Lower lobe of right lung (tissue), 2 donors: ENCODE measurements around the gene L1CAM. TPM values are rescaled to one million over a fixed set of nuclear protein-coding genes. Genes with fewer than 3 reads are reported as not detected.

Source experiments
- ATAC-seq, 2 donors: fragments of 200-7000 bp; cut with Tn5 transposase; one replicate each; pipeline ENCODE4 v1.9.1; 2020 to 2022; ENCODE audit warnings: mild to moderate bottlenecking in 2 of 2, moderate library complexity in 2 of 2
- DNase-seq: peaks from one replicate; pipeline ENCODE4 v3.0.0-alpha.2; 2020
- H3K27ac ChIP-seq: fragments of 200-600 bp; one replicate; pipeline ENCODE4 v1.8.0; 2022
- H3K27me3 ChIP-seq: fragments of 200-600 bp; one replicate; pipeline ENCODE4 v1.8.0; 2022; ENCODE audit warnings: low read depth
- H3K36me3 ChIP-seq: fragments of 200-600 bp; one replicate; pipeline ENCODE4 v1.8.0; 2022; ENCODE audit warnings: mild to moderate bottlenecking
- H3K4me1 ChIP-seq: fragments of 200-600 bp; one replicate; pipeline ENCODE4 v1.8.0; 2022
- H3K4me3 ChIP-seq: fragments of 200-600 bp; one replicate; pipeline ENCODE4 v1.8.0; 2022; ENCODE audit warnings: mild to moderate bottlenecking
- H3K9me3 ChIP-seq: fragments of 200-600 bp; one replicate; pipeline ENCODE4 v1.8.0; 2022
- CTCF ChIP-seq: fragments of 200-600 bp; IDR thresholded peaks from one replicate; pipeline ENCODE4 v1.8.0; 2022; ENCODE audit warnings: antibody characterized with exemption, mild to moderate bottlenecking
- intact Hi-C: fragments of 100-400 bp; cut with DNase I; formaldehyde crosslinking; loops from one replicate; pipeline ENCODE4 v1.11.0; 2022
- total RNA-seq: library from RNA; stranded (reverse); fragmentation: NEBNext Ultra II Directional; extraction: Animal tissue kit (Norgen Biotek cat#: 25700); gene quantifications from one replicate; pipeline ENCODE4 v1.2.1, GENCODE V29; 2021
- donor health status: DM: no; HTN: yes; CAD: no; lungs with severe emphysema.

Gene L1CAM
- total RNA-seq, 1 donor from 2014 or later = 1.6 TPM

DNA sequence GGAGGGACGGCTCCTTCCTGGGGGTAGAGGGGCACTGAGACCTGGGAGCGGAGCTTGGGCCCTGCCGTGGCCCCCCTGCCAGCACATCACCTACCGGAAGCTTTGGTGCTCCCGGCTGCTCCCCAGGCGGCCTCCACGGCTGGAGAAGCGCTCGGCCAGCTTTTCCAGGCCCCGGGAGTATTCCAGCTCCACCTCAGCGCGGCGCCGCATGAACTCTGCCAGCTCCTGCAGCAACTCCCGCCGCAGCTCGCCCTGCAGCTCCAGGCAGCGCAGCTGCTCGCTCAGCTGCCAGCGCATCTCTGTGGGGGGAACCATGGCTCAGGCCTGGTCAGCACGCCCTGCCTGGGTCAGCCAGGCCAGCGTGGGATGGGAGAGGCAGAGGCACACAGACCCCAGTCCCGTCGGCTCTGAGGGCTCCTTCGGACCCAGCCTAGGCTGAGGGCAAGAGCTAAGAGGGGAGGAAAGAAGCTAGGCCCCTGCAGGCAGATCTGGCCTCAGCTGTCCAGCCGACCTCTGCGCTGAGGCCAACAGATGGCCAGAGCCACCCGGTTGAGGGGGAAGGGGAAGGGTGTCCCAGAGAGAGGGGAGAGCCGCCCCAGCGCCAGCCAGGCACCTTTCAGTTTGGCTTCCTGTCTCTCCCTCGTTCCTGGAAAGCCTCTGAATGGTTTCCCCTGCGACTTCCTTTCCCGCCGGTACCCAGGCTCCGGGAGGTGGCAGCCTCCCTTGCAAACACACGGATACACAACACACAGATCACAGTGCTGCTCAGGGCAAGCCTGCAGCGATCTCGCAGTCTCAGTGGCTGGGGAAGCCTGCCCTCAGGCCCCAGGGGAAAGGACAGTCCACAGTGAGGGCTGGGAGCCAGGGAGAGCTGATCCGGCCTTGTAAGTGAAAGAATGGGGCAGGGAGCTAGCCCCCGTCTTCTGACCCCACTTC lies 35.8 kb upstream of the L1CAM start:
- H3K4me1 ChIP-seq = peaks cover 35% of the 10 kb centered on the region
- peak overlapping the region; percentile 27 for H3K4me3 ChIP-seq
- ATAC-seq = no peak

DNA sequence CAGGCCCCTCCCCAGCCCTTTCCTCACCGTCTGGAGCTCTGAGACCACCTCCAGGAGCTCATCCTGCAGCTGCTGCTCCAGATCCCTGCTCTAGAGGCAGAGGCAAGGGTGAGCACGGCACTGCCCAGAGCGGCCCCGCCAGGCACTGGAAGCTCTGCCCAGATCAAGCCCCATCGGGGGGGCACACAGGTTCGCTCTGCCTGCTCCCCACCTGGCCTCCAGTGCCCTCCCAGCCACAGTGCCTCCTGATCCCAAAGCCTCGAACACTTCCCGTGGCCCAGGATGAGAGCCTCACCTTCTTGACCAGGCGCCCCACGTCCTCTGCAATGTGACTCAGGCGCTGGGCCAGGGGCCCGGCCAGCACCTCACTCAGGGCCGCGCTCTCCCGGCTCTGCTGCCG lies 35.1 kb upstream of the L1CAM start:
- peaks cover 32% of the 10 kb centered on the region for H3K4me1 ChIP-seq
- peak; percentile 13 for DNase-seq
- intact Hi-C loops = no loop called here
- no peaks in the 10 kb centered on the region for H3K9me3 ChIP-seq
- ATAC-seq = no peak
- H3K36me3 ChIP-seq = peaks cover 6% of the 10 kb centered on the region
- H3K27ac ChIP-seq = peak overlapping the region; percentile 31
- no peaks in the 10 kb centered on the region for H3K27me3 ChIP-seq
- peak overlapping the region; percentile 27 for H3K4me3 ChIP-seq
- TF ChIP-seq CTCF = no peak

More for the DNA sequence above, 35.8 kb upstream of the L1CAM start:
- Histone ChIP-seq H3K27me3 (no peaks in the 10 kb centered on the region), H3K9me3 (no peaks in the 10 kb centered on the region), H3K36me3 (peaks cover 6% of the 10 kb centered on the region), H3K27ac (peak overlapping the region; percentile 31)
- DNase-seq = peak; percentile 30
- TF ChIP-seq CTCF = no peak
- intact Hi-C loops = no loop called here

DNA sequence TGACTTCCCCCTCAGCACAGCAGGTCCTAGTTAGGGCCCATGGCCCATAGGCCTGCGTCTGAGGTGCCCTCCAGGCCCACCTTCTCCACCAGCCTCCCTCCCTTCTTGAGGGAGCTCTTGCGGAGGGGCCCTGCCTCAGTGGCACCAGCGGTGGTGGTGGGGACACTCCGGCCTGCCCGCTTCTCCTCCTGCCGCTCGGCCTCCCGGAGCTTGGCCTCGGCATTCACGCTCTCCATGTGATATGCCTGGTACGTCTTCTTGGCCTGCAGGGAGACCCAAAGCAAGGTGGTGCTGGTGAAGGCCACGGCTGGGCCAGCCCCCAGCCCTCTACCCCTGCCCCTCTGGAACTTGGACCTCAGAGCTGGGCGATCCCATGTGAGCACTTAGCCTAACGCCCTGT lies 34.6 kb upstream of the L1CAM start:
- intact Hi-C loops = no loop called here

GRCh38 chrX:153919281-153919680 lies 33.3 kb upstream of the L1CAM start:
- no peak for ATAC-seq
- peaks cover 32% of the 10 kb centered on the region for H3K4me1 ChIP-seq
- DNase-seq = peak; percentile 7
- H3K36me3 ChIP-seq = peaks cover 6% of the 10 kb centered on the region
- H3K27ac ChIP-seq = no peak overlapping the region
- intact Hi-C loops = no loop called here
- no peak overlapping the region for H3K4me3 ChIP-seq
- no peaks in the 10 kb centered on the region for H3K9me3 ChIP-seq
- no peak for TF ChIP-seq CTCF
- no peaks in the 10 kb centered on the region for H3K27me3 ChIP-seq

More for the DNA sequence above, 34.6 kb upstream of the L1CAM start:
- no peak for TF ChIP-seq CTCF
- peaks cover 6% of the 10 kb centered on the region for H3K36me3 ChIP-seq
- H3K27ac ChIP-seq = no peak overlapping the region
- H3K9me3 ChIP-seq = no peaks in the 10 kb centered on the region
- DNase-seq (peak; percentile 19), ATAC-seq (no peak)
- H3K4me1 ChIP-seq = peaks cover 32% of the 10 kb centered on the region
- no peak overlapping the region for H3K4me3 ChIP-seq
- H3K27me3 ChIP-seq = no peaks in the 10 kb centered on the region

DNA sequence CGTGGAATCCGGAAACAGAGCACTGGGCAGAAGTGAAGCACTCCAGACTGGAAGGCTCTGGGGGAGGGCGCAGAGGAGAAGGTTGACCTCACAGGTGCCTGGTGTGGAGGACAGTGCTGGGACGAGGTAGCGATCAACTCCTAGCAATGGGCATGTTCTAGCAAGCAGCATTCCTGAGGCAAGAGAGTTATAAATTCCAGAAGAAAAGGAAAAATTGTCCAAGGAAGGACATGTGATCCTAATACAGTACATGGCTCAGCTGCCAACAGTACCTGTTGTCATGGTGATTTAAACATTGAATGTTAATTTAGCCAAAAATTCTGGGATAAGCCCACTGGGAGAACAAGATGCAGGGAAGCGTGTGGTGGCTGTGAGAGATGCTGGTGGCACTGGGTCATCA lies 31.9 kb upstream of the L1CAM start:
- H3K36me3 ChIP-seq = peaks cover 8% of the 10 kb centered on the region

More for the DNA sequence above, 31.9 kb upstream of the L1CAM start:
- ATAC-seq (no peak), DNase-seq (no peak)
- H3K4me1 ChIP-seq = peaks cover 22% of the 10 kb centered on the region
- H3K9me3 ChIP-seq = no peaks in the 10 kb centered on the region
- intact Hi-C loops = no loop called here
- H3K27me3 ChIP-seq = no peaks in the 10 kb centered on the region
- no peak for TF ChIP-seq CTCF
- H3K4me3 ChIP-seq = no peak overlapping the region
- H3K27ac ChIP-seq = no peak overlapping the region
